Left ventricle myocardium inferior (tissue), 1 donor: ENCODE data around the gene TPRG1. TPM values are rescaled to one million over a fixed set of nuclear protein-coding genes. Genes with fewer than 3 reads are reported as not detected.

Source experiments
- DNase-seq: peaks from one replicate; pipeline ENCODE4 v3.0.0-alpha.2; 2020
- H3K27ac ChIP-seq: fragments of 200-600 bp; replicated peaks from 2 replicates; pipeline ENCODE4 v1.8.0; 2021
- H3K27me3 ChIP-seq: fragments of 200-600 bp; 2 replicates; pipeline ENCODE4 v1.8.0; 2021; ENCODE audit warnings: low read depth
- H3K36me3 ChIP-seq: fragments of 200-600 bp; 2 replicates; pipeline ENCODE4 v1.8.0; 2021
- H3K4me1 ChIP-seq: fragments of 200-600 bp; 2 replicates; pipeline ENCODE4 v1.8.0; 2021
- H3K4me3 ChIP-seq: fragments of 200-600 bp; 2 replicates; pipeline ENCODE4 v1.8.0; 2021; ENCODE audit warnings: mild to moderate bottlenecking, moderate library complexity
- H3K9me3 ChIP-seq: fragments of 200-600 bp; replicated peaks from 2 replicates; pipeline ENCODE4 v1.8.0; 2021
- CTCF ChIP-seq: fragments of 200-600 bp; IDR thresholded peaks from 2 replicates; pipeline ENCODE4 v1.8.0; 2021; ENCODE audit warnings: antibody characterized with exemption, mild to moderate bottlenecking, borderline replicate concordance
- intact Hi-C: fragments of 100-400 bp; cut with micrococcal nuclease; formaldehyde crosslinking; loops from one replicate; pipeline ENCODE4 v1.11.0; 2022
- total RNA-seq: library from RNA; stranded (reverse); fragmentation: NEBNext Ultra II Directional; extraction: Animal tissue kit (Norgen Biotek cat#: 25700); gene quantifications from one replicate; pipeline ENCODE4 v1.2.1, GENCODE V29; 2021
- donor health status: DM: no; HTN: yes; CAD: no; lungs with severe emphysema.

Gene TPRG1
- total RNA-seq, 1 donor from 2014 or later: 1.5 TPM

DNA sequence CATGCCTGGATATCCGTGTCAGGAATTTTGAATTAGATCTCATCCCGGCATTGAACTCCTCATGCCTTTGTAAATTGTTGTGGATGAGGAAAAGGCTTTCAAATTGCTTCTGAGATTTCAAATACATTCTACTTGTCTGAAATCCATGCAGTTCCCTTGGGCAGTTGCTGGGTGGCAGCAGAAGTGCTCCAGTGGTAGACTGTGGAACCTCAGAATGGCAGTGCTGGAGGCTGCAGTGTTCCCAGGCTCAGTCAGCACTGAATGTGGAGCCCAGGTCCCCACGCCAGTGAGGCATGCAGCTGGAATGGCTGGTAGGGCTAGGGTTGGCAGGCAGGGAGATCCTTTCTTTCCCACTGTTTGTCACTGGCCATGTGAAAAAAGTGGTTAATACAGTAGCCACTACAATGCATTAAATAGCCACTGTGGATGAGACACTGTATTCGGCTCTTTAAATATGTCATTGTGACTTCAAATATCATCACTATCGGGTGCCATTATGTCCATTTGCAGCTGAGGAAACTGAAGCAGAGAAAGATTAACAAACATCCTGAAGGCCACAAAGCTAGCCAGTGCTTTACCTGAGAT, 98.6 kb downstream of the TPRG1 start:
- peak; percentile 63 for TF ChIP-seq CTCF
- DNase-seq: peak; percentile 19
- H3K27me3 ChIP-seq: no peaks in the 10 kb centered on the region
- intact Hi-C loops: loop anchor here (10.0 kb wide), 1 partner anchor 674 kb away; no protein-coding TSS in a partner anchor
- no peak overlapping the region for H3K27ac ChIP-seq
- no peak overlapping the region for H3K4me3 ChIP-seq
- no peaks in the 10 kb centered on the region for H3K4me1 ChIP-seq
- no peaks in the 10 kb centered on the region for H3K9me3 ChIP-seq
- no peaks in the 10 kb centered on the region for H3K36me3 ChIP-seq

- intact Hi-C loops: loop anchor here (10.0 kb wide), 1 partner anchor 672 kb away; no protein-coding TSS in a partner anchor
- Histone ChIP-seq H3K9me3 (no peaks in the 10 kb centered on the region), H3K4me3 (no peak overlapping the region), H3K27me3 (no peaks in the 10 kb centered on the region), H3K27ac (no peak overlapping the region), H3K4me1 (no peaks in the 10 kb centered on the region), H3K36me3 (no peaks in the 10 kb centered on the region)
- DNase-seq: no peak
- TF ChIP-seq CTCF: no peak
These were observed 100.8 kb downstream of the TPRG1 start for GRCh38 chr3:189272500-189273119.

GRCh38 chr3:189273736-189274135, 102.0 kb downstream of the TPRG1 start:
- Histone ChIP-seq H3K4me1 (no peaks in the 10 kb centered on the region), H3K27ac (no peak overlapping the region), H3K36me3 (no peaks in the 10 kb centered on the region), H3K4me3 (no peak overlapping the region), H3K9me3 (no peaks in the 10 kb centered on the region), H3K27me3 (no peaks in the 10 kb centered on the region)
- no peak for TF ChIP-seq CTCF
- intact Hi-C loops: loop anchor here (10.0 kb wide), 1 partner anchor 671 kb away; no protein-coding TSS in a partner anchor
- no peak for DNase-seq

GRCh38 chr3:189275182-189275581, 103.4 kb downstream of the TPRG1 start:
- no peak for DNase-seq
- no peak overlapping the region for H3K27ac ChIP-seq
- no peaks in the 10 kb centered on the region for H3K4me1 ChIP-seq
- H3K4me3 ChIP-seq: no peak overlapping the region
- intact Hi-C loops: loop anchor here (10.0 kb wide), 1 partner anchor 670 kb away; no protein-coding TSS in a partner anchor
- no peaks in the 10 kb centered on the region for H3K9me3 ChIP-seq
- TF ChIP-seq CTCF: no peak
- H3K27me3 ChIP-seq: no peaks in the 10 kb centered on the region
- no peaks in the 10 kb centered on the region for H3K36me3 ChIP-seq

DNA sequence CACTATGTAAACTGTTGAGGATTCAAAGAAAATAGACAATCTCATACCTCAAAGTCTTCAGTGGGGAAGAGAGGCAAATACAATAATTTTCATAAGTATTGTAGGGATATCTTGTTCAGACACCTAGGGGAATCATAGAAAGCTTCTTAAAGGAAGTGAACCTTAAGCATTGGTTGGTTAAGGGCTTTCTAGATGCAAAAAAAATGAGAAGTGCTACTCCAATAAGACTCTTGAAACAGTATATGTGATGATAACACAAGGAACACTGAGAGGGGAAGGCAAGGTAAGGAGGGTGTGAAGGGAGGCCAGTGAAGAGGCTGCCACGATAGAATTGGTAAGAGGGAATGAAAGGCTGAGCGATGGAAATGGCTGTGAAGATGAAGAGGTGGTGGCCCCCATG, 104.1 kb downstream of the TPRG1 start:
- H3K4me1 ChIP-seq: no peaks in the 10 kb centered on the region
- H3K36me3 ChIP-seq: no peaks in the 10 kb centered on the region
- intact Hi-C loops: loop anchor here (10.0 kb wide), 1 partner anchor 669 kb away; no protein-coding TSS in a partner anchor
- H3K27me3 ChIP-seq: no peaks in the 10 kb centered on the region
- TF ChIP-seq CTCF: no peak
- no peaks in the 10 kb centered on the region for H3K9me3 ChIP-seq
- DNase-seq: no peak
- no peak overlapping the region for H3K4me3 ChIP-seq
- no peak overlapping the region for H3K27ac ChIP-seq
